Erythroblast (primary cell): ENCODE results near the gene GOSR2.

Experiments
- GATA1 ChIP-seq: IDR thresholded peaks from 2 replicates; pipeline ENCODE4 v1.6.1; 2011; ENCODE audit warnings: low read depth, mild to moderate bottlenecking, control low read depth, low read length, moderate library complexity
- POLR2A ChIP-seq: IDR thresholded peaks from 2 replicates; pipeline ENCODE4 v1.6.1; 2011; ENCODE audit warnings: mild to moderate bottlenecking, low read length

DNA sequence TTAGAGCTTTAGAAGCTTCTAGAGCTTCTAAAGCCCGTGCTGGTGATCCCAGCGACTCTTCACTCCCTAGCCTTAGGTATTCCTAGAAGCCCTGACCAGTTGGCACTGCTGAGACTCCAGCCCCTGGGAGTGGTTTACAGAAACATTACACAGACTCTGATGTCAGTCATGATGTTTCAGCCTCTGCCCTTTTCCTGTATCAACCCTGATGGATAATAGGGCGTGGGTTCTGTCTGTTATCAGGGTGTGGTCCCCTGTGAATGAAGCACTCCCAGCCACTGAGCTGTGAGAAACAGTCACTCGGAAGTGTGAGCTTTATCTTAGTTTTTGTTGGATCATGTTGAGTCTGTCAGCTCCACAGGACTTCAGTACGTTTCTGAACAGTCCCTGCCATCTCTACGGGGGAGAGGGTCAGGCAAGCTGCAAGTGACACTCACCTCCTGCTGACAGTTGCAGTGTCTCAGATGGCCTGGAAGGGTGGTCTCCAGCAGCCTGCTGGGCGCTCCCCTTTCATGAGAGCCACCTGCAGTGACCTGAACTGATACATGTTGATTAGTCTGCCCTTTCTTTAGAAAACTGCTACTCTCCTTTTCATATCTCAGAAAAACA lies 12.8 kb downstream of the GOSR2 start:
- TF ChIP-seq POLR2A = peak; percentile 34
- no peak for TF ChIP-seq GATA1
